GM13977 (cell line): ENCODE results near the gene YPEL5.
"Not testable (repeated sequence)": the region's sequence is repeated elsewhere in the genome, so short reads cannot be mapped to it uniquely, and the experiment has no call there.

Experiments used
- DNase-seq: peaks from one replicate; pipeline ENCODE4 v3.0.0; 2012; ENCODE audit warnings: low spot score
- in situ Hi-C: fragments of 300-500 bp; cut with MboI; formaldehyde crosslinking; loops from one replicate; pipeline ENCODE4 v1.12.0; 2022; ENCODE audit warnings: low sequenced_read_pairs, low pct_unique_long_range_greater_than_20kb, mixed read lengths, inconsistent platforms; ENCODE audit not compliant: unreplicated experiment
- TF ChIP-seq, protein P1 (sequence below): IDR thresholded peaks from 2 replicates; pipeline ENCODE4 v1.5.1; 2012; ENCODE audit warnings: mild to moderate bottlenecking, control low read depth; ENCODE audit not compliant: insufficient read depth; ENCODE audit errors: extremely low read depth, missing control alignments

Gene YPEL5

DNA sequence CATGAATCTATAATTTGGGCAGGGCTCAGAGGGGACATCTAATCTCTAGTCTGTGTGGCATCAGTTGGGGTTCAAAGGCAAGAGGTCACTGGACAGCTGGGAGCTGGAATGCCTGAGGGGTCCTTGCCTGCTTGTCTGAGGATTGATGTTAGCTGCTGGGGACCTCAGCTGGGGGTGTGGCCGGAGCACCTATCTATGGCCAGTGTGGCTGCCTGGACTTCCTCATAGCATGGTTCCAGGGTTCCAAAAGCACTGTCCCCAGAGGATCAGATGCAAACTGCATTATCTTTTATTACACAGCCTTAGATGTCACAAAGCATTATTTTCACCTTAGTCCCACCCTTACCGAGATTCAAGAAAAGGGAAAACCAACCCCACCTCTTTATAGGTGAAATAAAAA lies 38.6 kb upstream of the YPEL5 start:
- TF ChIP-seq, protein P1, sequence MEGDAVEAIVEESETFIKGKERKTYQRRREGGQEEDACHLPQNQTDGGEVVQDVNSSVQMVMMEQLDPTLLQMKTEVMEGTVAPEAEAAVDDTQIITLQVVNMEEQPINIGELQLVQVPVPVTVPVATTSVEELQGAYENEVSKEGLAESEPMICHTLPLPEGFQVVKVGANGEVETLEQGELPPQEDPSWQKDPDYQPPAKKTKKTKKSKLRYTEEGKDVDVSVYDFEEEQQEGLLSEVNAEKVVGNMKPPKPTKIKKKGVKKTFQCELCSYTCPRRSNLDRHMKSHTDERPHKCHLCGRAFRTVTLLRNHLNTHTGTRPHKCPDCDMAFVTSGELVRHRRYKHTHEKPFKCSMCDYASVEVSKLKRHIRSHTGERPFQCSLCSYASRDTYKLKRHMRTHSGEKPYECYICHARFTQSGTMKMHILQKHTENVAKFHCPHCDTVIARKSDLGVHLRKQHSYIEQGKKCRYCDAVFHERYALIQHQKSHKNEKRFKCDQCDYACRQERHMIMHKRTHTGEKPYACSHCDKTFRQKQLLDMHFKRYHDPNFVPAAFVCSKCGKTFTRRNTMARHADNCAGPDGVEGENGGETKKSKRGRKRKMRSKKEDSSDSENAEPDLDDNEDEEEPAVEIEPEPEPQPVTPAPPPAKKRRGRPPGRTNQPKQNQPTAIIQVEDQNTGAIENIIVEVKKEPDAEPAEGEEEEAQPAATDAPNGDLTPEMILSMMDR: no peak
- no peak for DNase-seq
- in situ Hi-C loops: no loop called here

- in situ Hi-C loops: no loop called here
- no peak for DNase-seq
- TF ChIP-seq, protein P1: no peak
These were observed 38.0 kb upstream of the YPEL5 start for GRCh38 chr2:30108851-30109250.

DNA sequence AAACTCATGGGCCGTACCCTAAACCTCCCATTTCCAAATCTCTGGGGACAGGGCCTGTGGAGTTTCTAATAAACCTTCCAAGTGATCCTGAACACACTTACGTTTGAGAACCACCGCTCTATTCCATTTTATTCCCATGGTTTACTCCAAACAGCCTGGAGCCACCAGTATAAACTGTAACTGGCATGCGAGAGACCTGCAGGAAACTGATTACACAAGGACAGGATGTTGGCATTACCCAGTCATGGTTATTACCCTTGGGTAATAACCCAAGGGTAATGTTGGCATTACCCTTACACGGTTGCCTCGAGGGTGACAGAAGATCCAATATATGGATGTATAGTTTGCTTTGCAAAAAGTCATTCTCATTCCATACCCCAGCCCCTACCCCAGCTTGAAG lies 37.0 kb upstream of the YPEL5 start:
- in situ Hi-C loops: no loop called here
- DNase-seq: no peak
- TF ChIP-seq, protein P1: no peak

GRCh38 chr2:30110773-30111172 lies 36.0 kb upstream of the YPEL5 start:
- DNase-seq: no peak
- in situ Hi-C loops: no loop called here
- TF ChIP-seq, protein P1: no peak

DNA sequence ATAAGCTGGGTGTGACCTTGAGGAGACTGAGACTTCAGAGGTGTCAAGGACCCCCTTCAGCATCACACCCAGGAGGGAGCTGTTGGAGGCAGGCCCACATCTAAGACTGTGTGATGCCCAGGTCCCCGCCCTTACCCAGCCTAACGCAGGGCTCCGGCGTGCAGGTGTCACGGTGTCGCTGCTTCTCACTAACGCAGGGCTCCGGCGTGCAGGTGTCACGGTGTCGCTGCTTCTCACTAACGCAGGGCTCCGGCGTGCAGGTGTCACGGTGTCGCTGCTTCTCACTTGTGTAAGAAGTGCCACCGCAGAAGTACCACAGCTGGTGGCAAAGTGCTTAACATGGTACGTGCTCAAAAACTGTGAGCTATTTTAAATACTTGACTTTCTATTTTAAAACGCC lies 35.6 kb upstream of the YPEL5 start:
- DNase-seq, in situ Hi-C loops: not testable (repeated sequence)

GRCh38 chr2:30112561-30112960 lies 34.2 kb upstream of the YPEL5 start:
- in situ Hi-C loops: no loop called here
- TF ChIP-seq, protein P1: no peak
- no peak for DNase-seq

DNA sequence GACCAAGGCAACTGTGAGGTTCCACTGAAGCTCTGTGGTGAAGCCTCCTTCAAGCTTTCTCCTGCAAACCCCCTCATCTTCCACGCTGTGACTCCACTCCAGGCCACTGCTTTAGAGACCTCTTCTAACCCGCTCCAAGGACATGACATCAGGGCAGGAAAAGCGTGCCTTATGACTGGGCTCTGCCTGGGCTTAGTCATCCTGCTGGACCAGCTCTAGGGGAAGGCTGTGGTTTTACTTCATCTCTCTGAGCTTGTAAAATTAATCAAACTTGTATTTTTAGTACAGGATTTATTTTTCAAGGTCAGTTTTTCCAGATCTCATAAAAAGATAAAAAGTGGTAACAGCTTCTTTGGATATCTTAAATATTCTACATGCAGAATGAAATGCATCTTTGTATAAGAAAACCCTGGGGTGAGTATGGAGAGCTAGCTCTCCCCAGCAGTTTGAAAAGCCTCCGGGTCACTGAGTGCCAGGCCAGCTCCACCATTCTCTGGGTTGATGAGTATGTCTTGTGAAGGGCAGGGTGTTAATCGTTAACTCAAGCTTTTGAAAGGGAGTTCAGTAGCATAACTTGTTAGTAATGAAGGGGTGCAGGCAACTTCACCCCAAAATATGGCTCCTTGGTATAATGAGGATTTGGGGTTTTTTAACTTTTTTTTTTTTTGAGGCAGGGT lies 33.1 kb upstream of the YPEL5 start:
- in situ Hi-C loops: no loop called here
- no peak for DNase-seq
- TF ChIP-seq, protein P1: no peak
